Liver (tissue), 9 donors: ENCODE measurements around the gene RBCK1. TPM values are rescaled to one million over a fixed set of nuclear protein-coding genes. Genes with fewer than 3 reads are reported as not detected.

ENCODE experiments used
- DNase-seq: peaks from one replicate; pipeline ENCODE4 v3.0.0-alpha.2; 2017; ENCODE audit warnings: low spot score
- H3K27ac ChIP-seq, 2 donors: one replicate each; pipeline ENCODE4 v1.7.0; 2013; ENCODE audit warnings: inconsistent platforms in 2 of 2, low read length in 2 of 2, control low read depth in 1 of 2, low read depth in 1 of 2, mild to moderate bottlenecking in 1 of 2
- H3K27me3 ChIP-seq, 4 donors: one replicate each; pipeline versions ENCODE4 v1.6.1 to v1.7.0; 2013; ENCODE audit warnings: low read length in 3 of 4, inconsistent platforms in 1 of 4, mild to moderate bottlenecking in 1 of 4, moderate library complexity in 1 of 4; ENCODE audit not compliant: control insufficient read depth in 4 of 4, insufficient read depth in 4 of 4
- H3K36me3 ChIP-seq, 4 donors: one replicate each; pipeline versions ENCODE4 v1.6.1 to v1.7.0; 2013; ENCODE audit warnings: low read length in 3 of 4, mild to moderate bottlenecking in 3 of 4, low read depth in 1 of 4, moderate library complexity in 1 of 4; ENCODE audit not compliant: control insufficient read depth in 4 of 4, insufficient read depth in 3 of 4
- H3K4me1 ChIP-seq, 4 donors: one replicate each; pipeline versions ENCODE4 v1.6.1 to v1.7.0; 2013; ENCODE audit warnings: low read length in 3 of 4, mild to moderate bottlenecking in 3 of 4, moderate library complexity in 1 of 4; ENCODE audit not compliant: control insufficient read depth in 4 of 4, insufficient read depth in 4 of 4
- H3K4me3 ChIP-seq, 3 donors: one replicate each; pipeline versions ENCODE4 v1.6.1 to v1.7.0; 2013; ENCODE audit warnings: low read length in 3 of 3, control low read depth in 1 of 3, low read depth in 1 of 3, mild to moderate bottlenecking in 1 of 3
- H3K9ac ChIP-seq, 2 donors: one replicate each; pipeline ENCODE4 v1.7.0; 2013; ENCODE audit warnings: low read length in 2 of 2, mild to moderate bottlenecking in 2 of 2, moderate library complexity in 2 of 2, control low read depth in 1 of 2, low read depth in 1 of 2
- H3K9me3 ChIP-seq, 4 donors: one replicate each; pipeline versions ENCODE4 v1.6.1 to v1.7.0; 2013; ENCODE audit warnings: low read length in 3 of 4; ENCODE audit not compliant: control insufficient read depth in 4 of 4
- ATF3 ChIP-seq: IDR thresholded peaks from 2 replicates; pipeline ENCODE4 v1.6.1; 2016; ENCODE audit warnings: antibody characterized with exemption
- EGR1 ChIP-seq, 2 donors: IDR thresholded peaks; 2 replicates each; pipeline ENCODE4 v1.6.1; 2016 to 2018; ENCODE audit warnings: antibody characterized with exemption in 2 of 2, low read depth in 2 of 2
- FOXA1 ChIP-seq: IDR thresholded peaks from 2 replicates; pipeline ENCODE4 v1.6.1; 2016; ENCODE audit warnings: antibody characterized with exemption
- FOXA2 ChIP-seq: IDR thresholded peaks from 2 replicates; pipeline ENCODE4 v1.6.1; 2016; ENCODE audit warnings: antibody characterized with exemption
- GABPA ChIP-seq, 2 donors: IDR thresholded peaks in 1 of 2; conservative IDR thresholded peaks in 1 of 2; 2 replicates each; pipeline ENCODE4 v1.6.1; 2016; ENCODE audit warnings: antibody characterized with exemption in 2 of 2, mild to moderate bottlenecking in 1 of 2, moderate library complexity in 1 of 2
- HNF4A ChIP-seq, 2 donors: conservative IDR thresholded peaks; 2 replicates each; pipeline ENCODE4 v1.6.1; 2016; ENCODE audit warnings: antibody characterized with exemption in 2 of 2, mild to moderate bottlenecking in 2 of 2
- JUND ChIP-seq, 2 donors: IDR thresholded peaks; 2 replicates each; pipeline ENCODE4 v1.6.1; 2016; ENCODE audit warnings: antibody characterized with exemption in 2 of 2
- MAX ChIP-seq: IDR thresholded peaks from 2 replicates; pipeline ENCODE4 v1.6.1; 2016; ENCODE audit warnings: antibody characterized with exemption
- NR2F2 ChIP-seq: IDR thresholded peaks from 2 replicates; pipeline ENCODE4 v1.6.1; 2016; ENCODE audit warnings: antibody characterized with exemption
- RAD21 ChIP-seq, 2 donors: IDR thresholded peaks; 2 replicates each; pipeline ENCODE4 v1.6.1; 2016; ENCODE audit warnings: antibody characterized with exemption in 2 of 2, mild to moderate bottlenecking in 2 of 2
- REST ChIP-seq: IDR thresholded peaks from 2 replicates; pipeline ENCODE4 v1.6.1; 2016; ENCODE audit warnings: antibody characterized with exemption, mild to moderate bottlenecking
- RXRA ChIP-seq, 2 donors: IDR thresholded peaks; 2 replicates each; pipeline ENCODE4 v1.6.1; 2017 to 2018; ENCODE audit warnings: antibody characterized with exemption in 2 of 2, mild to moderate bottlenecking in 1 of 2
- SP1 ChIP-seq: IDR thresholded peaks from 2 replicates; pipeline ENCODE4 v1.6.1; 2018; ENCODE audit warnings: antibody characterized with exemption, mild to moderate bottlenecking
- TAF1 ChIP-seq: conservative IDR thresholded peaks from 2 replicates; pipeline ENCODE4 v1.6.1; 2016; ENCODE audit warnings: antibody characterized with exemption, mild to moderate bottlenecking
- YY1 ChIP-seq: IDR thresholded peaks from 2 replicates; pipeline ENCODE4 v1.6.1; 2016; ENCODE audit warnings: antibody characterized with exemption, mild to moderate bottlenecking
- ZBTB33 ChIP-seq: IDR thresholded peaks from 2 replicates; pipeline ENCODE4 v1.6.1; 2016; ENCODE audit warnings: antibody characterized with exemption
- WGBS: extraction: QIAGEN DNeasy Blood & Tissue Kit; methylation state at CpG from one replicate; pipeline ENCODE4 v1.1.7; 2013; 5-methylcytosine and 5-hydroxymethylcytosine counted together
- polyA plus RNA-seq, 2 donors: library from polyadenylated mRNA; stranded (reverse) in 1 of 2; unstranded in 1 of 2; fragments of 200-250 nt in 1 of 2; fragments of >200 nt in 1 of 2; fragmentation: Nextera tagmentation in 1 of 2; extraction: Ambion mirVana in 1 of 2; gene quantifications; one replicate each; pipeline versions ENCODE4 v1.2.1 to v1.2.3, GENCODE V29; 2013 to 2015
- total RNA-seq, 2 donors: library from RNA; depleted of rRNA; stranded (reverse); fragments of >200 nt; gene quantifications; one replicate each; pipeline ENCODE4 v1.2.3, GENCODE V29; 2014
- TF ChIP-seq, protein P1 (sequence below): fragments of 150-350 bp; IDR thresholded peaks from 2 replicates; pipeline ENCODE4 v1.5.1; 2017; ENCODE audit warnings: improper control_type of control experiment, low read depth, low read length; ENCODE audit not compliant: missing input control
- donor health status: healthy.
- donor health status: healthy.
- donor health status: healthy.
- donor health status: healthy.
- donor health status: healthy.

RBCK1 gene
- total and polyA plus RNA-seq, 4 donors: 18.0 to 62.6 (median 54.8) TPM

GRCh38 chr20:428658-429200, 20.6 kb downstream of the RBCK1 start:
- peaks cover 6 to 30% (median 20%) of the 10 kb centered on the region in 4 donors for H3K4me1 ChIP-seq
- TF ChIP-seq ZBTB33: no peak
- no peak for TF ChIP-seq HNF4A (conservative IDR thresholded peaks at IDR 0.05)
- TF ChIP-seq EGR1 (IDR thresholded peaks at IDR 0.05; ENCODE audit: low read depth in 2 of 2): no peak
- no peak for TF ChIP-seq FOXA1
- no peak for TF ChIP-seq SP1
- TF ChIP-seq RXRA (IDR thresholded peaks at IDR 0.05): no peak
- no peak for TF ChIP-seq TAF1
- no peak for TF ChIP-seq NR2F2
- TF ChIP-seq FOXA2: no peak
- no peak for TF ChIP-seq MAX
- no peak for TF ChIP-seq JUND (IDR thresholded peaks at IDR 0.05)
- no peak for TF ChIP-seq YY1
- no peak for TF ChIP-seq RAD21 (IDR thresholded peaks at IDR 0.05)
- TF ChIP-seq GABPA (IDR thresholded peaks at IDR 0.05 in 1 of 2, conservative IDR thresholded peaks at IDR 0.05 in 1 of 2): no peak
- TF ChIP-seq, protein P1, sequence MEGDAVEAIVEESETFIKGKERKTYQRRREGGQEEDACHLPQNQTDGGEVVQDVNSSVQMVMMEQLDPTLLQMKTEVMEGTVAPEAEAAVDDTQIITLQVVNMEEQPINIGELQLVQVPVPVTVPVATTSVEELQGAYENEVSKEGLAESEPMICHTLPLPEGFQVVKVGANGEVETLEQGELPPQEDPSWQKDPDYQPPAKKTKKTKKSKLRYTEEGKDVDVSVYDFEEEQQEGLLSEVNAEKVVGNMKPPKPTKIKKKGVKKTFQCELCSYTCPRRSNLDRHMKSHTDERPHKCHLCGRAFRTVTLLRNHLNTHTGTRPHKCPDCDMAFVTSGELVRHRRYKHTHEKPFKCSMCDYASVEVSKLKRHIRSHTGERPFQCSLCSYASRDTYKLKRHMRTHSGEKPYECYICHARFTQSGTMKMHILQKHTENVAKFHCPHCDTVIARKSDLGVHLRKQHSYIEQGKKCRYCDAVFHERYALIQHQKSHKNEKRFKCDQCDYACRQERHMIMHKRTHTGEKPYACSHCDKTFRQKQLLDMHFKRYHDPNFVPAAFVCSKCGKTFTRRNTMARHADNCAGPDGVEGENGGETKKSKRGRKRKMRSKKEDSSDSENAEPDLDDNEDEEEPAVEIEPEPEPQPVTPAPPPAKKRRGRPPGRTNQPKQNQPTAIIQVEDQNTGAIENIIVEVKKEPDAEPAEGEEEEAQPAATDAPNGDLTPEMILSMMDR: no peak
- TF ChIP-seq ATF3: no peak
- 92% methylated on average over 14 of the region's 14 CpGs for WGBS
- no peaks in the 10 kb centered on the region for H3K27me3 ChIP-seq
- H3K27ac ChIP-seq: peak overlapping the region in 1 of 2 donors; percentile 29
- no peaks in the 10 kb centered on the region for H3K9me3 ChIP-seq
- H3K4me3 ChIP-seq: no peak overlapping the region
- DNase-seq: no peak
- peaks cover 11 to 46% (median 26%) of the 10 kb centered on the region in 4 donors for H3K36me3 ChIP-seq
- H3K9ac ChIP-seq: no peak overlapping the region

DNA sequence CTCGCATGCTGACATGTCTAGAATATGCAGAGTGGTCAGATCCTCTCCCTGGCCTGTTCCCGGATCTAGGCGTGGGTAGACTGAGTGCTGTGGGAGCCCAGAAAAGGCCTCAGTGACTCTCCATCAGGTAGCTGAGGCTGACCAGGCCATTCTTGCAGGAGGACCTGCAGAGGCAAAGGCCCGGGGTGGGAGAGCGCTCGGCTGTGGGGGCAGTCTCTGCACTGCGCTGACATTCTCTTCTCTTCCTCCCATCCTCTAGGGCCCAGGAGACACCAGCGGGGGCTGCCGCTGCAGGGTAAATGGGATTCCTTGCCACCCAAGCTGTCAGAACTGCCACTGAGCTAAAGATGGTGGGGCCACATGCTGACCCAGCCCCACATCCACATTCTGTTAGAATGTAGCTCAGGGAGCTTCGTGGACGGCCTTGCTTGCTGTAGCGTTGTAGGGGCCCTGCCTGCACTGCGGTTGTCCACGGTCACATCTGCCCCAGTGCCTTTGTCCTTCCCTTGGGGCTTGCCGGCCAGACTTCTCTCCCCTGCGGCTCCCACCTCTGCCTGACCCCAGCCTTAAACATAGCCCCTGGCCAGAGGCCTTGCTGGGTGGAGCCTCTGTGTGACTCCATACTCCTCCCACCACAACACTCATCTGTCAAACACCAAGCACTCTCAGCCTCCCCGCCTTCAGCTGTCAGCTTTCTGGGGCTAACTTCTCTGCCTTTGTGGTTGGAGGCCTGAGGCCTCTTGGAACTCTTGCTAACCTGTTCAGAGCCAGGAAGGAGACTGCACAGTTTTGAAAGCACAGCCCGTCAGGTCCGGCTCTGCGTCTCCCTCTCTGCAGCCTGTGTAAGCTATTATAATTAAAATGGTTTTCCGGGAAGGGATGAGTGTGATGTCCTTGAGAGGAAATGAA, 22.2 kb downstream of the RBCK1 start:
- Histone ChIP-seq H3K4me1 (peaks cover 9 to 43% (median 33%) of the 10 kb centered on the region in 4 donors), H3K9ac (no peak overlapping the region), H3K27ac (peak overlapping the region; percentile 52 to 54), H3K9me3 (no peaks in the 10 kb centered on the region), H3K27me3 (no peaks in the 10 kb centered on the region), H3K36me3 (peaks cover 11 to 39% (median 18%) of the 10 kb centered on the region in 4 donors), H3K4me3 (no peak overlapping the region)
- WGBS: 90% methylated on average over 21 of the region's 21 CpGs
- DNase-seq: no peak
- TF ChIP-seq JUND (IDR thresholded peaks at IDR 0.05) (no peak), REST (no peak), HNF4A (conservative IDR thresholded peaks at IDR 0.05) (no peak), YY1 (no peak), ZBTB33 (no peak), ATF3 (no peak), RAD21 (IDR thresholded peaks at IDR 0.05) (no peak), FOXA2 (no peak), GABPA (IDR thresholded peaks at IDR 0.05 in 1 of 2, conservative IDR thresholded peaks at IDR 0.05 in 1 of 2) (no peak), MAX (no peak), NR2F2 (no peak)
